HEK293 (cell line): Measurements from ENCODE around the gene LASP1.

Experiments
- CTCF ChIA-PET: fragments of 350-600 bp; formaldehyde crosslinking; extraction: SDS; loops from one replicate; lab custom pipeline; 2021; ENCODE audit warnings: antibody characterized with exemption; lab: Yijun Ruan, JAX
- POLR2A ChIA-PET: fragments of 300-600 bp; formaldehyde crosslinking; extraction: SDS; loops from one replicate; lab custom pipeline; 2020; ENCODE audit warnings: antibody characterized with exemption, inconsistent platforms; lab: Yijun Ruan, JAX
- H3K27ac ChIP-seq: fragments of 200-500 bp; sonication (Bioruptor generic); 2 replicates; pipeline ENCODE4 v1.5.1; 2014; ENCODE audit warnings: low read depth, low read length, control low read depth, inconsistent platforms; ENCODE audit errors: extremely low read depth
- H3K36me3 ChIP-seq, 2 experiments: fragments of 200-500 bp in 1 of 2; sonication (Bioruptor generic) in 1 of 2; 1 replicate in 1 of 2; 2 replicates in 1 of 2; pipeline ENCODE4 v1.5.1; 2014 to 2017; ENCODE audit warnings: inconsistent platforms in 2 of 2, low read length in 2 of 2; ENCODE audit not compliant: control insufficient read depth in 2 of 2, insufficient read depth in 1 of 2
- H3K4me1 ChIP-seq: fragments of 200-500 bp; sonication (Bioruptor generic); 2 replicates; pipeline ENCODE4 v1.5.1; 2014; ENCODE audit warnings: mild to moderate bottlenecking, low read length, inconsistent platforms; ENCODE audit not compliant: control insufficient read depth, insufficient read depth
- H3K4me3 ChIP-seq: 2 replicates; pipeline ENCODE4 v1.5.1; 2011; ENCODE audit warnings: low read depth, mild to moderate bottlenecking, control low read depth, low read length, moderate library complexity
- H3K9me3 ChIP-seq: fragments of 200-500 bp; sonication (Bioruptor generic); 2 replicates; pipeline ENCODE4 v1.5.1; 2014; ENCODE audit warnings: low read depth, low read length, inconsistent platforms; ENCODE audit not compliant: control insufficient read depth, insufficient read depth
- KLF7 ChIP-seq: fragments of 450-650 bp; formaldehyde crosslinking; IDR thresholded peaks from 2 replicates; pipeline ENCODE4 v1.5.1; 2016; ENCODE audit warnings: missing biosample characterization, missing genetic modification characterization, borderline replicate concordance
- SCRT1 ChIP-seq: fragments of 450-650 bp; formaldehyde crosslinking; IDR thresholded peaks from 2 replicates; pipeline ENCODE4 v1.5.1; 2016; ENCODE audit warnings: missing biosample characterization, missing genetic modification characterization, borderline replicate concordance
- SCRT2 ChIP-seq: fragments of 450-650 bp; formaldehyde crosslinking; IDR thresholded peaks from 2 replicates; pipeline ENCODE4 v1.5.1; 2016; ENCODE audit warnings: missing biosample characterization, missing genetic modification characterization
- SP2 ChIP-seq: fragments of 450-650 bp; formaldehyde crosslinking; IDR thresholded peaks from 2 replicates; pipeline ENCODE4 v1.5.1; 2016; ENCODE audit warnings: missing biosample characterization, missing genetic modification characterization
- ZFP69B ChIP-seq: fragments of 450-650 bp; formaldehyde crosslinking; IDR thresholded peaks from 2 replicates; pipeline ENCODE4 v1.5.1; 2016; ENCODE audit warnings: missing biosample characterization, missing genetic modification characterization
- ZNF10 ChIP-seq: fragments of 450-650 bp; formaldehyde crosslinking; IDR thresholded peaks from 2 replicates; pipeline ENCODE4 v1.5.1; 2017; ENCODE audit warnings: missing biosample characterization, missing genetic modification characterization
- ZNF133 ChIP-seq: fragments of 450-650 bp; formaldehyde crosslinking; IDR thresholded peaks from 2 replicates; pipeline ENCODE4 v1.5.1; 2016; ENCODE audit warnings: missing biosample characterization, missing genetic modification characterization
- ZNF202 ChIP-seq: fragments of 450-650 bp; formaldehyde crosslinking; IDR thresholded peaks from 2 replicates; pipeline ENCODE4 v1.5.1; 2016; ENCODE audit warnings: missing biosample characterization, missing genetic modification characterization, borderline replicate concordance
- ZNF302 ChIP-seq: fragments of 450-650 bp; formaldehyde crosslinking; IDR thresholded peaks from 2 replicates; pipeline ENCODE4 v1.5.1; 2016; ENCODE audit warnings: missing biosample characterization, missing genetic modification characterization, low read depth
- ZNF544 ChIP-seq: fragments of 450-650 bp; formaldehyde crosslinking; IDR thresholded peaks from 2 replicates; pipeline ENCODE4 v1.5.0; 2017; ENCODE audit warnings: missing biosample characterization, missing genetic modification characterization
- ZNF548 ChIP-seq: fragments of 450-650 bp; formaldehyde crosslinking; IDR thresholded peaks from 2 replicates; pipeline ENCODE4 v1.5.1; 2016; ENCODE audit warnings: missing biosample characterization, missing genetic modification characterization
- ZNF792 ChIP-seq: fragments of 450-650 bp; formaldehyde crosslinking; IDR thresholded peaks from 2 replicates; pipeline ENCODE4 v1.5.1; 2016; ENCODE audit warnings: missing biosample characterization, missing genetic modification characterization
- ZNF837 ChIP-seq: fragments of 450-650 bp; formaldehyde crosslinking; IDR thresholded peaks from 2 replicates; pipeline ENCODE4 v1.5.1; 2016; ENCODE audit warnings: missing biosample characterization, missing genetic modification characterization
- ZNF843 ChIP-seq: fragments of 450-650 bp; formaldehyde crosslinking; IDR thresholded peaks from 2 replicates; pipeline ENCODE4 v1.5.1; 2016; ENCODE audit warnings: missing biosample characterization, missing genetic modification characterization
- TF ChIP-seq, protein P1 (sequence below): fragments of 450-650 bp; formaldehyde crosslinking; IDR thresholded peaks from 2 replicates; pipeline ENCODE4 v1.5.1; 2016; ENCODE audit warnings: missing biosample characterization, missing genetic modification characterization
- TF ChIP-seq, protein P2 (sequence below): fragments of 450-650 bp; formaldehyde crosslinking; IDR thresholded peaks from 2 replicates; pipeline ENCODE4 v1.5.1; 2016; ENCODE audit warnings: missing biosample characterization, missing genetic modification characterization

LASP1 gene

DNA sequence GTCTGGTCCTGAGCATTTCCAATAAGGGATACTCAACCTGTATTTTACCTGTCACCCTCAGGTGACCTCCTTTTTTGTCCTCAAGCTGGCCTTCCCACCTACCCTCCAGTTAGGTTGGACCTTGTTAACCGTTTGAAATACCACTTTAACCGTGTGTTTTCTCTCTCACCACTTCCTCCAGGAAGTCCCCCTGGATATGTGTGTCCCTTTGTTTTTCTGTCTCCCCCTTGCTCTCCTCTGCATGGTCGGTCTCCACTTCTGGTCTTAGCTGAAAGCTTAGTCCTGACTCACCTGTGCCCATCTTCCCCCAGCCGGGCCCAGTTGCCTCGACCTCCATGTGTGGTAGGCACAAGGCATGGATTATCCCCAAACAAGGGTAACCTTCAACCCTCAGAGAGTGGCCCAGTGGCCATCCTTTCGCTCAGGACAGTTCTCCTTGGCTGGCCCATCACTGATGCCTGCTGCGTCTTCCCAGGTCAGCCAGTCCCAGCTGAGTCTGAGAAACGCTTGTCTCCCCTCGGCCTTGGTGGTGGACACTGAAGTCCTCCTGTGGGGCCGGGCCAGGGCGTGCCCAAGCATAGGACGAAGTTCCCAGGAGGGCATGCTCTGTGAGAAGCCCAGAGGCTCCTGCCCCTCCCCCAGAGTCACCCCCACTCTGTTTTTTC is 20.0 kb downstream of the LASP1 start (continued):
- TF ChIP-seq ZNF202 (no peak), ZNF548 (tag by site-specific recombination) (no peak)
- TF ChIP-seq, protein P1, sequence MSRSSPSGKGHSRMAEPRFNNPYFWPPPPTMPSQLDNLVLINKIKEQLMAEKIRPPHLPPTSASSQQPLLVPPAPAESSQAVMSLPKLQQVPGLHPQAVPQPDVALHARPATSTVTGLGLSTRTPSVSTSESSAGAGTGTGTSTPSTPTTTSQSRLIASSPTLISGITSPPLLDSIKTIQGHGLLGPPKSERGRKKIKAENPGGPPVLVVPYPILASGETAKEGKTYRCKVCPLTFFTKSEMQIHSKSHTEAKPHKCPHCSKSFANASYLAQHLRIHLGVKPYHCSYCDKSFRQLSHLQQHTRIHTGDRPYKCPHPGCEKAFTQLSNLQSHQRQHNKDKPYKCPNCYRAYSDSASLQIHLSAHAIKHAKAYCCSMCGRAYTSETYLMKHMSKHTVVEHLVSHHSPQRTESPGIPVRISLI (tag by site-specific recombination) = no peak

DNA sequence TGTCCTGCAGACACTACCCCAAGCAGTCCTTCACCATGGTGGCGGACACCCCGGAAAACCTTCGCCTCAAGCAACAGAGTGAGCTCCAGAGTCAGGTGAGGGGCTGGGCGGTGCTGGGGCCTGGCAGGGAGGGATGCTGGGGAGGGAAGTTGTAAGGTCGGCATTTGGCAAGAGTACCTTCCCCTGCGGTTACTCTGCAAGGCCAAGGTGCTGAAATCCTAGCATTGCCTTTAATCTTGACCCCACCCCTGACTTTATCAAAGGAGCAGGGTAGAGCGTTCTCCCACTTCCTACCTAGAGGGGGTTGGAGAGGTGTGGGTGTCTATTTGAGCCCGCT is 20.5 kb downstream of the LASP1 start:
- CTCF ChIA-PET = interaction anchor here (0.6 to 0.8 kb wide), 2 partner anchors 13 to 94 kb away, joined by 3 to 4 read pairs; no protein-coding TSS in a partner anchor
- POLR2A ChIA-PET = no interaction called here
- H3K4me3 ChIP-seq = no peak overlapping the region
- TF ChIP-seq ZNF843 (tag by site-specific recombination) = no peak
- no peak for TF ChIP-seq ZNF302
- TF ChIP-seq SP2 = no peak
- TF ChIP-seq ZNF133 (tag by site-specific recombination) = no peak
- no peak for TF ChIP-seq ZNF10 (tag by site-specific recombination)
- H3K9me3 ChIP-seq = no peaks in the 10 kb centered on the region
- 0 out of 2 replicates have a peak, but pooled peaks cover 3% of the 10 kb centered on the region for H3K4me1 ChIP-seq
- H3K36me3 ChIP-seq = peaks cover 0 to 51% of the 10 kb centered on the region in 2 experiments; a peak in 2 of 3 replicates
- H3K27ac ChIP-seq = no peak overlapping the region

DNA sequence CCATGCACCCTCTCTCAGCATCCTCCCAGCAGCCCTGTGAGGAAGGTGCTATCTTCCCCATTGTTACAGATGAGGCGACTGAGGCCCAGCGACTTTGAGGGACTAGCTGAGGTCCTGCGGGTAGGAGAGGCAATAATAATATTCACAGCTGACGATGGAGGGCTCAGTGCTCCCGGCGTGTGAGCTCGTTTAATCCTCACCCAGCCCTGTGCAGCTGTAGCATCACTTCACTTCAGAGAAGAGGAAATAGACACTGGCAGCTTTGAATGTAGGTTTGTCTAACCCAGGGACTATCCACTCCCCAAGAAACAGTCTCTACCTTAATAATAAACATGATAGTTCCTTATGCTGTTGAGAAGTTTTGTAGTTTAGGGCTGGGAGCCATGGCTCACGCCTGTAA is 21.6 kb downstream of the LASP1 start:
- Histone ChIP-seq H3K4me1 (0 out of 2 replicates have a peak, but pooled peaks cover 1% of the 10 kb centered on the region), H3K4me3 (no peak overlapping the region), H3K9me3 (no peaks in the 10 kb centered on the region), H3K27ac (no peak overlapping the region)
- CTCF ChIA-PET = interaction anchor here (1.0 kb wide), 1 partner anchor 32 kb away, joined by 4 read pairs; no protein-coding TSS in a partner anchor
- TF ChIP-seq ZFP69B (tag by site-specific recombination) (no peak), ZNF544 (tag by site-specific recombination) (no peak), ZNF792 (tag by site-specific recombination) (no peak)
- TF ChIP-seq, all 188 proteins: peak for 0
- H3K36me3 ChIP-seq = peaks cover 0 to 53% of the 10 kb centered on the region in 2 experiments; a peak in 2 of 3 replicates
- POLR2A ChIA-PET = interaction anchor here (0.6 to 1.0 kb wide), 3 partner anchors 21 to 309 kb away, joined by 3 read pairs; partner anchors contain the start of genes LASP1 and RPL19

DNA sequence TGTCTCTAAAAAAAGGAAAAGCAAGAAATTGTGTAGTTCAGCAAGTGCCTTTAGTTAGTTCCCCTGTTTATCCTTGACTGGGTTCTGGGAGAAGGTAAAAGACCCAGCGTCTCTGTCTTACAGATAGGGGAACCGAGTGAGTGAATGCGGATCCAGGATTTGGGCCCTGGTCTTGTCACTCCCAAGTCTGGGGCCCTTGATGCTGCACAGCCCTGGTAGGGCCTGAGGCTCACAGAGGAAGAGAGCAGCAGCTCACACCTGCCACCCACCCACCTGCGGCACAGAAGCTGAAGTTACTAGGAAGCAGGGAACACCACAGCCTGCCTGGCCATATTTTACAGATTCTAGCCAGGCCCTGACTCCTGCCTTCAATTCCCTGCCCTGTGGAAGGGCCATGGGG is 22.2 kb downstream of the LASP1 start:
- TF ChIP-seq ZNF10 (tag by site-specific recombination) (no peak), ZNF837 (tag by site-specific recombination) (no peak), KLF7 (tag by site-specific recombination) (no peak), SCRT2 (tag by site-specific recombination) (peak; percentile 77), SCRT1 (tag by site-specific recombination) (peak; percentile 80)
- TF ChIP-seq, protein P2, sequence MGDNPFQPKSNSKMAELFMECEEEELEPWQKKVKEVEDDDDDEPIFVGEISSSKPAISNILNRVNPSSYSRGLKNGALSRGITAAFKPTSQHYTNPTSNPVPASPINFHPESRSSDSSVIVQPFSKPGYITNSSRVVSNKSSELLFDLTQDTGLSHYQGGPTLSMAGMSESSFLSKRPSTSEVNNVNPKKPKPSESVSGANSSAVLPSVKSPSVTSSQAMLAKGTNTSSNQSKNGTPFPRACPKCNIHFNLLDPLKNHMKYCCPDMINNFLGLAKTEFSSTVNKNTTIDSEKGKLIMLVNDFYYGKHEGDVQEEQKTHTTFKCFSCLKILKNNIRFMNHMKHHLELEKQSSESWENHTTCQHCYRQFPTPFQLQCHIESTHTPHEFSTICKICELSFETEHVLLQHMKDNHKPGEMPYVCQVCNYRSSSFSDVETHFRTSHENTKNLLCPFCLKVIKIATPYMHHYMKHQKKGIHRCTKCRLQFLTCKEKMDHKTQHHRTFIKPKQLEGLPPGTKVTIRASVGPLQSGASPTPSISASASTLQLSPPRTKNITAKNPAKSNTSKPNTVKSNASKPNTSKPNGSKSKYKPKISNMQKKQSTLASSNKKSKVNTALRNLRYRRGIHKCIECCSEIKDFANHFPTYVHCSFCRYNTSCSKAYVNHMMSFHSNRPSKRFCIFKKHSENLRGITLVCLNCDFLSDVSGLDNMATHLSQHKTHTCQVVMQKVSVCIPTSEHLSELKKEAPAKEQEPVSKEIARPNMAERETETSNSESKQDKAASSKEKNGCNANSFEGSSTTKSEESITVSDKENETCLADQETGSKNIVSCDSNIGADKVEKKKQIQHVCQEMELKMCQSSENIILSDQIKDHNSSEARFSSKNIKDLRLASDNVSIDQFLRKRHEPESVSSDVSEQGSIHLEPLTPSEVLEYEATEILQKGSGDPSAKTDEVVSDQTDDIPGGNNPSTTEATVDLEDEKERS (tag by site-specific recombination) = no peak
- Histone ChIP-seq H3K4me1 (no peaks in the 10 kb centered on the region), H3K9me3 (no peaks in the 10 kb centered on the region), H3K4me3 (no peak overlapping the region), H3K36me3 (peaks cover 0 to 57% of the 10 kb centered on the region in 2 experiments; a peak in 2 of 3 replicates), H3K27ac (no peak overlapping the region)
- CTCF ChIA-PET = interaction anchor here (1.0 kb wide), 1 partner anchor 32 kb away, joined by 4 read pairs; no protein-coding TSS in a partner anchor
- POLR2A ChIA-PET = interaction anchor here (0.6 to 1.0 kb wide), 3 partner anchors 21 to 308 kb away, joined by 3 read pairs; partner anchors contain the start of genes LASP1 and RPL19
